Activated CD4-positive, alpha-beta memory T cell treated with anti-CD3 and anti-CD28 coated beads, Interleukin-2, amount 10 ng/mL, durations not matched to agents 7 days and 5 days (primary cell): ENCODE measurements around the gene UBA1. TPM values are rescaled to one million over a fixed set of nuclear protein-coding genes. Genes with fewer than 3 reads are reported as not detected.

Source experiments
- CTCF ChIA-PET: fragments of 350-600 bp; sonication (Branson Sonifier 250); formaldehyde crosslinking; loops from one replicate; lab custom pipeline; 2021; ENCODE audit warnings: antibody characterized with exemption, inconsistent platforms; lab: Charles Lee
- POLR2A ChIA-PET: fragments of 350-600 bp; sonication (Branson Sonifier 250); formaldehyde crosslinking; loops from one replicate; lab custom pipeline; 2021; ENCODE audit warnings: antibody characterized with exemption; lab: Charles Lee
- DNase-seq: peaks from one replicate; pipeline ENCODE4 v3.0.0-alpha.2; 2020
- H3K27ac Mint-ChIP-seq: one replicate; pipeline ENCODE4 v1.8.0; 2021; ENCODE audit warnings: mild to moderate bottlenecking, mixed read lengths
- H3K27me3 Mint-ChIP-seq: one replicate; pipeline ENCODE4 v1.8.0; 2021; ENCODE audit warnings: mixed read lengths
- H3K36me3 Mint-ChIP-seq: one replicate; pipeline ENCODE4 v1.8.0; 2021; ENCODE audit warnings: low read depth, mixed read lengths
- H3K4me1 Mint-ChIP-seq: one replicate; pipeline ENCODE4 v1.8.0; 2021; ENCODE audit warnings: mixed read lengths
- H3K4me3 Mint-ChIP-seq: one replicate; pipeline ENCODE4 v1.8.0; 2021; ENCODE audit warnings: mild to moderate bottlenecking, mixed read lengths
- H3K9me3 Mint-ChIP-seq: one replicate; pipeline ENCODE4 v1.8.0; 2021; ENCODE audit warnings: mixed read lengths
- total RNA-seq, 2 experiments: library from RNA; stranded (reverse); gene quantifications; one replicate each; pipeline ENCODE4 v1.2.3, GENCODE V29; 2021

Gene UBA1
- total RNA-seq, 2 experiments from 2014 or later: 180 to 187 TPM

DNA sequence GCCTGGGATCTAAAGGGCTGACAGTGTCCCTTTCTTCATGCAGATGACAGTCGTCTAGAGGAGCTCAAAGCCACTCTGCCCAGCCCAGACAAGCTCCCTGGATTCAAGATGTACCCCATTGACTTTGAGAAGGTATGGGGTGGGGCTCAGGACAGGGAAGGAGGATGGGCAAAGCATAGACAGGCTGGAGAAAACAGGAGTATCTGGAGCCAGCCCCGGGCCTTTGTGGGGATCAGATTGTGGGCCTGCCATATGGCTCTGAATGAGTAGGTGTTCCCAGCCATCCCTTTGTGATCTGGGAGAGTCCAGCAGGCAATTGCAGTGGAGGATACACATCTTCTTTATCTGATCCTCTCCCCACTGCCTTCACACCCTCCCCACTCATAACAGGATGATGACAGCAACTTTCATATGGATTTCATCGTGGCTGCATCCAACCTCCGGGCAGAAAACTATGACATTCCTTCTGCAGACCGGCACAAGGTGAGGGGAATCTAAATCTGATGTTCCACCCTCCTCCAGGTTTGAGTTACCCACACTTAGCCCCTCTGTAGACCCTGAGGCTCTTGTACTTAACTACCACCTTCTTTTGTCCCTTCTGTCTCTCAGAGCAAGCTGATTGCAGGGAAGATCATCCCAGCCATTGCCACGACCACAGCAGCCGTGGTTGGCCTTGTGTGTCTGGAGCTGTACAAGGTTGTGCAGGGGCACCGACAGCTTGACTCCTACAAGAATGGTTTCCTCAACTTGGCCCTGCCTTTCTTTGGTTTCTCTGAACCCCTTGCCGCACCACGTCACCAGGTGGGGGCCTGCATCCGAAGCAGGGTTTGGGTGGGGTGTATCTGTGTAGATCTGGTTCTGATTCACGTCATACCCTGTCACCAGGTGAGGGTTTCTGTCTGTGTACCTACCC lies 19.0 kb downstream of the UBA1 start:
- Mint-ChIP-seq H3K27ac (no peak overlapping the region), H3K36me3 (peaks cover 58% of the 10 kb centered on the region), H3K4me1 (peaks cover 16% of the 10 kb centered on the region), H3K4me3 (no peak overlapping the region), H3K9me3 (no peaks in the 10 kb centered on the region), H3K27me3 (no peaks in the 10 kb centered on the region)
- CTCF ChIA-PET: no interaction called here
- POLR2A ChIA-PET: no interaction called here
- DNase-seq: no peak

DNA sequence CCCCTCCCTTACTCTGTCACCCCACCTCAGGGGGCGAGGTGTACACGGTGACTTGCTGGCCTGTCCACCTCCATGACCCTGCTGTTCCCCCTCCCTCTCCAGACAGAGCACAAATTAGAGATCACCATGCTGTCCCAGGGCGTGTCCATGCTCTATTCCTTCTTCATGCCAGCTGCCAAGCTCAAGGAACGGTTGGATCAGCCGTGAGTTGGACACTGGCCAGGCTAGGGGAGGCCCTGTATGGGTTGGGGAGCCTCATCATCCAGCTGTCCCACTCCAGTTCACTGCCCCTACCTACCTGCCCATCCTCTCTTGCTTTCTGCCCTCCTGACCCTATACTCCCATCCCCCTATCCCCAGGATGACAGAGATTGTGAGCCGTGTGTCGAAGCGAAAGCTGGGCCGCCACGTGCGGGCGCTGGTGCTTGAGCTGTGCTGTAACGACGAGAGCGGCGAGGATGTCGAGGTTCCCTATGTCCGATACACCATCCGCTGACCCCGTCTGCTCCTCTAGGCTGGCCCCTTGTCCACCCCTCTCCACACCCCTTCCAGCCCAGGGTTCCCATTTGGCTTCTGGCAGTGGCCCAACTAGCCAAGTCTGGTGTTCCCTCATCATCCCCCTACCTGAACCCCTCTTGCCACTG lies 20.9 kb downstream of the UBA1 start:
- no peaks in the 10 kb centered on the region for H3K27me3 Mint-ChIP-seq
- peaks cover 60% of the 10 kb centered on the region for H3K36me3 Mint-ChIP-seq
- H3K4me1 Mint-ChIP-seq: peaks cover 21% of the 10 kb centered on the region
- DNase-seq: no peak
- no peak overlapping the region for H3K27ac Mint-ChIP-seq
- H3K9me3 Mint-ChIP-seq: no peaks in the 10 kb centered on the region
- ChIA-PET CTCF (no interaction called here), POLR2A (no interaction called here)
- H3K4me3 Mint-ChIP-seq: no peak overlapping the region

DNA sequence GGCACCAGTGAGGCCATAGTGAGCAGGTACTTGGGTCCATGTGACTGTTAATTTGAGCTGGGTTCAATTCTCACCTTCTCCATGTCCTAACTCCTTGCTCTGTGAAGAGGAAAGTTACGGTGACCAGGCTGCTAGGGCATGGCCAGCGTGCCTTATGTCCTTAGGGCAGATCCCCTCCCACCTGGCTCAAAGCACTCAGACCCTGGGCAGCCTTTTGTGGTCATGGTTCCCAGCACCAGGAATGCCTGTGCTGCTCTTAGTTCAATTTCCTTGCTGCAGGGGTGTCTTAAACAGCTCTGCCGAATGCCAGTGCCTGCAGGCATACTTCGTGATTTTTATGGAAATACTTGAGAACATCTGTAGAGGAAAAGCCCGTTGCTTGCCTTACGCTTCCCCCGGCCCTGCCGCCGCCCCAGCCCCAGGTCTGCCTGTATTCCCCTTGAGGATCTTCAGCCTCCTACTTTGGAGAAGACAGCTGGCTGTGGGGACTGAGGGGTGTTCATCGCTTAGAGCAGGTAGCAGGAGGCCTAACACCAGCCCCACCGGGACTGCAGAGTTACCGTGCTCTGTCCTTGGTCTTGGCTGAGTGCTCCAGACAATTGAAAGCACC lies 21.8 kb downstream of the UBA1 start:
- no peak overlapping the region for H3K27ac Mint-ChIP-seq
- no peaks in the 10 kb centered on the region for H3K27me3 Mint-ChIP-seq
- ChIA-PET POLR2A (interaction anchor here (1.0 to 1.3 kb wide), 2 partner anchors 8 to 21 kb away, joined by 3 read pairs; no protein-coding TSS in a partner anchor), CTCF (no interaction called here)
- H3K4me1 Mint-ChIP-seq: peaks cover 29% of the 10 kb centered on the region
- peaks cover 66% of the 10 kb centered on the region for H3K36me3 Mint-ChIP-seq
- DNase-seq: no peak
- no peaks in the 10 kb centered on the region for H3K9me3 Mint-ChIP-seq
- H3K4me3 Mint-ChIP-seq: no peak overlapping the region

DNA sequence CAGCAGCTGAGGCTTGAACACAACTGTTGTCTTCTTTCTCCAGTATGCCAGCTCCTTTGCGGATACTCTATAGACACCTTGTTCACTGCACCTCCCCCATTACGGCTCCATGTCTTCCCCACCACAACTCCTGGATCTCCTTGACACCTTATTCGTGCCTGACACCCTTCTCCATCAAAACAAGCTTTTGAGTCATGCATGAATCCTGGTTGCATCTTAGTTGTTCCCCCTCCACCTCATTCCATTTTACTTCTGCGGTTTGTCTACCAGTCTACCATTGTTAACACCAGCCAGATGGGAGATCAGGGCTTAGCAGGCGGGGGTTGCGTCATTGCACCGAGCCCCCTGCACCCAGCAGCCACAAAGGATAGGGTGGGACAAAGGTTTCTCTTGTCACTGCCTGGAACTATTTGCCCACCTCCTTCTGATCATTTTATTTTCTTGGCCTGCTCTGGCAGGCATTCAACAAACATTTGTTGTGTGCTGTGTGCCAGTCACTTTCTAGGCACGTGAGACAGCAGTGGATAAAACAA lies 22.8 kb downstream of the UBA1 start:
- POLR2A ChIA-PET: interaction anchor here (0.9 to 5.0 kb wide), 7 partner anchors 9 to 307 kb away, joined by 3 to 53 read pairs (median 3); partner anchors contain the start of gene USP11
- no peak for DNase-seq
- H3K4me3 Mint-ChIP-seq: peak overlapping the region; percentile 85
- H3K27ac Mint-ChIP-seq: peak overlapping the region; percentile 97
- H3K4me1 Mint-ChIP-seq: peaks cover 38% of the 10 kb centered on the region
- CTCF ChIA-PET: no interaction called here
- no peaks in the 10 kb centered on the region for H3K9me3 Mint-ChIP-seq
- H3K27me3 Mint-ChIP-seq: no peaks in the 10 kb centered on the region
- H3K36me3 Mint-ChIP-seq: peaks cover 65% of the 10 kb centered on the region

DNA sequence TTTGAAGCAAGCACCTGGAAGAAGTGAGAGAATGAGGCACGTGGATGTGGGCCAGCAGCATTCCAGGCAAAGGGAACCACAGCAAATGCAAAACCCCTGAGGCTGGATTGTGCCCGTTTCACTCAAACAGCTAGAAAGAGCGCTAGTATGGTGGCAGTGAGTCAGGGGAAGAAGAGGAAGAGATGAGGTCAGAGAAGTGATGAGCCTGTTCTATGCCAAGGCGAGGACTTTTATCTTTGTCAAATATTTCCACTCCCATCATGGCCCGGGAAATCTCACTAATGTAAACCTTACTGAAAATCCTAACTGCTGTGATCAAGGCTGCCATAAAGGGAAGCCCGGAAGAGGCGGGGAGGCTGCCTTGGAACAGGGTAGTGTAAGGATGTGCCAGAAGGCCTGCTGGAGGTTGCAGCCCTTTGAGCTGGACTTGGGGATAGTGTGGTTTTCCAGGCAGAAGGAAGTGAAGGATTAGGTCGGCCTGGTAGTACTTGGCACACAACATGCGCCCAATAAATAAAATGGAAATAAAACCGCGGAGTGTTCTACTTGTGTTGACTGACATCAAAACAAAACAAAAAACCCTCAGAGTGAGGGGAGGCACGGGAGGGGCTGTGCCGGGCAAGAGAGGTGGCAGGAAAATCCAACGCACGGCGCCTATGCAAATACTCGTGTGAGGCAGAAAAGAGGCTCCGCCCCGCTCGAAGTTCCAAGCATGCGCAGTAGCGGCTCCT lies 23.7 kb downstream of the UBA1 start:
- ChIA-PET POLR2A (interaction anchor here (0.7 to 5.0 kb wide), 10 partner anchors 8 to 310 kb away, joined by 3 to 53 read pairs (median 8); partner anchors contain the start of genes NDUFB11, RBM10 and USP11), CTCF (interaction anchor here (0.6 to 1.7 kb wide), 5 partner anchors 16 to 167 kb away, joined by 3 to 6 read pairs (median 4); partner anchors contain the start of genes NDUFB11, RBM10 and USP11)
- Mint-ChIP-seq H3K4me1 (peaks cover 43% of the 10 kb centered on the region), H3K4me3 (peak overlapping the region; percentile 85), H3K9me3 (no peaks in the 10 kb centered on the region), H3K27ac (peak overlapping the region; percentile 97), H3K27me3 (no peaks in the 10 kb centered on the region), H3K36me3 (peaks cover 59% of the 10 kb centered on the region)
- DNase-seq: no peak

DNA sequence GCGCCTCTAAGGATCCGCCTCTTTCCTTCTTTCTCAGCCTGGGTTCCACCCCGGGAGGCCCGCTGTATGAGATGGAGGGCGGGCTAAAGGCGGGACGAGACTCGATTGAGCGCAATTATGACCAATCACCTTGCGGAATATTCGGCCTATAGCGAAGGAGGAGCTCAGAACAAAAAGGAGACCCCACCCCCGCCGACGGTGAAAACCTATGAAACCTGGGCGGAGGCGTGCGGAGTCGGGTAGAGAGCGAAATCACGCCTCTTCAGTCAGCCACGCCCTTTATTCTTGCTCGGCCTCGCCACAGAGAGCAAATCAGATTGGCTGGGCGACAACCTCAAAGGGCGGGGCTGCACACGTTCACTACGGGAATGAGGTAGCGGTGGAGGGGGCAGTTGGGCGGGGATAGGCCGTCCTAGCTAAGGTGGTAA lies 24.2 kb downstream of the UBA1 start:
- ChIA-PET CTCF (interaction anchor here (0.6 to 1.7 kb wide), 6 partner anchors 15 to 306 kb away, joined by 3 to 6 read pairs (median 4); partner anchors contain the start of genes NDUFB11, RBM10 and USP11), POLR2A (interaction anchor here (0.7 to 5.0 kb wide), 9 partner anchors 9 to 309 kb away, joined by 3 to 53 read pairs (median 11); partner anchors contain the start of genes NDUFB11, RBM10 and USP11)
- peak; percentile 95 for DNase-seq
- Mint-ChIP-seq H3K9me3 (no peaks in the 10 kb centered on the region), H3K4me3 (peak overlapping the region; percentile 85), H3K27ac (peak overlapping the region; percentile 97), H3K36me3 (peaks cover 54% of the 10 kb centered on the region), H3K4me1 (peaks cover 43% of the 10 kb centered on the region), H3K27me3 (no peaks in the 10 kb centered on the region)

DNA sequence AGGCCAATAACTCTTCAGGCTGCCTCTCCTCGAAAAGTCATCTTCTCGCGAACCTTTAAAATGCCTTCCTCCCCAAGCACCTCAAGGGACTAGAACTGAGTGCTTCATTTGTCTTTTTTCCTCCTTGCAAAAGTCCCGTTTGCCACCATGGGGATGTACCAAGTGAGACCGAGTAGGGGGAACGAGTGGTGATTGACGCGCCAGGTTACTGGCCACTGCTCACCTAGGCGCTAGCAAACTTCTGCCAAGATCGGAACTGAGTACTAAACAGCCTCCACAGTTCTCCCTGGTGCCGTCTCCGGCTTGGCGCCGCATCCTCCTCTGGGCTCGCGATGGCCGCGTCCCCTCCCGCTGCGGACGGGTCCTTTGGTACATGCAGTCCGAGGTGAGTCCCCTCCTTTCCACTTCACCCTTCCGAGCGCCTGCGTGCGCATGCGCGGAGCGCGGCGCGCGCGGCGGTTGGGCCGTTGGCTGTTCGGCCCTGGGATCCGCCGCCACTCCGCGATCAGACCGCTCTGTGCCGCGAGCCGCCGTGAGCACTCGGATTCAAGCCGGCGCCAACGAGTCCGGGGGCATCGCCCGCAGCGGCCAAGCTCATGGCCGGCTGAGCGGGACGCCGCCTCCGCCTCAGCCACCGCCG lies 24.8 kb downstream of the UBA1 start, which contains the start of gene CDK16:
Gene CDK16 (plus strand): TSS at position 402 of the 640 bp plus-strand sequence. CDS start 4,877 bp downstream, outside the sequence.
- CTCF ChIA-PET: interaction anchor here (0.8 to 1.7 kb wide), 5 partner anchors 15 to 305 kb away, joined by 3 to 6 read pairs (median 4); partner anchors contain the start of genes NDUFB11, RBM10 and USP11
- DNase-seq: peak; percentile 73
- POLR2A ChIA-PET: interaction anchor here (0.7 to 5.0 kb wide), 12 partner anchors 10 to 341 kb away, joined by 3 to 53 read pairs (median 4); partner anchors contain the start of genes NDUFB11, RBM10 and USP11
- Mint-ChIP-seq H3K27ac (peak within 1 kb of the TSS; percentile 97), H3K36me3 (peaks cover 52% of the 10 kb centered on the region), H3K27me3 (no peaks in the 10 kb centered on the region), H3K9me3 (no peaks in the 10 kb centered on the region), H3K4me3 (peak within 1 kb of the TSS; percentile 96), H3K4me1 (peaks cover 43% of the 10 kb centered on the region)

DNA sequence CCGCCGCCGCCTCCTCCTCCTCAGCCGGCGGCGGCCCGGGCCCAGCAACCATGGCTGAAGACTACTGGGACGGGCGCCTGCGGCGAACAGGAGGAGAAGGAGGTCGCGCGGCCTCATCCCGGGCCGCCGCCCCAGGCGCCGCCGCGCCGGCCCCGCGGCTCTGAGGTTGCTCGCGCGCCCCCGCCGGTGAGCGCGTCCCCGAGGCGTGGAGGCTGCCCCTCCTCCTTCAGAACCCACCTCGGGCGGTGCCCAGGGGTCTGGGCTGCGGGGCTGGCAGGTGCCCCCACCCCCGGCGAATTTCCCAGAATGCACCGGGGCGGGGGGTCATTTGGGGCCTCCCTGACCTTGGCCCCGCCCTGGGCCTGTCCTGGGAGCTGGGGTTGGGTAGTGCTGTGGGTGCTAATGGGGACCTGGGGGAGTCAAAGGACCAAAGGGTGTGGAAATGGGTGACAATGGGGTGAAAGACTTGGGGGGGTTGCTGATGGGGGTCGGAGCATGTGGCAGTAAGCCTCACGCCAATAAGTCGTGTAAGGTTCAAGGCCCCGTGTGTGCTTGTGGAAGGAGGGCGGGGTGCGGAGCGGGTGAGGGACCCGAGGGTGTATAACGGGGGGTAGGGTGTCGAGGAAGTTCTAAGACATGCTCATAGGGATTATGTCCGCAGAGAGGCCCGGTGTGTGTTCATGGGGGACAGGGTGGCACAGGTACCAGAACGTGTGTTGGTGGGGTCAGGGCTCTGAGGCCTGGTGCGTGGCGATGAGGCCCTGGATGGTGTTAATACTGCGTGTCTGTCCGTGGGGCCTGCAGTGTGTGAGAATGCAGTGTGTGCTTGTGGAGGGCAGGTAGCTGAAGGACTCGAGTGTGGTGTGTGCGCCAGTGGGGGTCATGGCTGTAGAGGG lies 25.5 kb downstream of the UBA1 start:
- Mint-ChIP-seq H3K27me3 (no peaks in the 10 kb centered on the region), H3K9me3 (no peaks in the 10 kb centered on the region), H3K36me3 (peaks cover 51% of the 10 kb centered on the region), H3K27ac (peak overlapping the region; percentile 78), H3K4me1 (peaks cover 43% of the 10 kb centered on the region), H3K4me3 (peak overlapping the region; percentile 96)
- DNase-seq: peak; percentile 59
- ChIA-PET POLR2A (interaction anchor here (0.7 to 5.0 kb wide), 10 partner anchors 9 to 341 kb away, joined by 3 to 53 read pairs (median 10); partner anchors contain the start of genes NDUFB11, RBM10 and USP11), CTCF (interaction anchor here (1.1 to 1.7 kb wide), 2 partner anchors 28 to 165 kb away, joined by 3 to 6 read pairs; no protein-coding TSS in a partner anchor)

DNA sequence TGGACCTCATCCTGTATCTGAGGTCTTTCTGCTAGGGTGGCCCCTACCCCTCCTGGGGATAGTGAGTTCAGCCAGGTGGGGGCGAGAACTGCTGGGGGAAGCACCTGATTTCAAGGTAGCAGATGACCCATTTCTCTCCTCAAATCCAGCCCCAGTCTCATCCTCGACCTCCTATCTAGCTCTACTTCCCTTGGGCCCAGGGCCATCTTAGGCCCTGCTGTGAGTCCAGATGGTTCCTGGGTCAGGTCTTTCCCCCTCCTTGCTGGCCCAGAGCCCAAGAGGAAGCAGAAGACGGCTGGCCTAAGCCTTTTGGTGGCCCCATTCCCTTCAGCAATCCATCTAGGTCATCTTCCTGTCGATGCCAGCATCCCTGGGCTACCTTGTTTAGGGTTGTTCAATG lies 28.1 kb downstream of the UBA1 start:
- Mint-ChIP-seq H3K4me3 (no peak overlapping the region), H3K4me1 (peaks cover 36% of the 10 kb centered on the region), H3K27ac (no peak overlapping the region), H3K9me3 (no peaks in the 10 kb centered on the region), H3K27me3 (no peaks in the 10 kb centered on the region), H3K36me3 (peaks cover 44% of the 10 kb centered on the region)
- ChIA-PET CTCF (interaction anchor here (1.7 kb wide), 1 partner anchor 77 kb away, joined by 3 read pairs; the partner anchor contains the start of genes NDUFB11 and RBM10), POLR2A (no interaction called here)
- DNase-seq: no peak

DNA sequence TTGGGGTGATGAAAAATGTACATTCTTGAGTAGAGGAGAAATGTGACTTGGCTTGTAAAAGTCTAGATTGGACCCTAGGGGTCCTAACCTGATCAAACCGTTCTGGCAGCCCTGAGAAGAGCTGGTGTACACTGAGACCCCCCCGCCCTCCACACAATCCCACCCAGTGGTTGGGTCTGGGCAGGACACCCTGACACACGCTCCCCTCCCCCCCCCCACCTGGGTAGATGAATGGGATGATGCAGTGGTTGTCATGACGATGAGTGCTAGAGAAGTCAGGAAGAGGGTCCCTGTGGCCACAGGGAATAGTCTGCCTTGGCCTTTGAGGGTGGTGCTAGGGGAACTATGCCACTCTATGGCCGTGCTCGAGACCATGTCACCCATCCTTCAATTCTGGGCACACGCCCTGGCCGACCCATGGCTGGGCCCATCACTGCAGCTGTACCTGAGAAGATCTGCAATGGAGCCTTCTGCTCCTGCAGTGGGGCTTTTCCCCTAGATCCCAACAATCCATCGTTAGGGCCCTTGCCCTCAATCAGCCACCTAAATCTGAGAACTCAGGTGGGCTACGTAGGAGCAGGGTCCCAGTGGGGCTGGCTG lies 29.2 kb downstream of the UBA1 start:
- ChIA-PET CTCF (no interaction called here), POLR2A (interaction anchor here (1.2 kb wide), 1 partner anchor 10 kb away, joined by 3 read pairs; no protein-coding TSS in a partner anchor)
- no peak overlapping the region for H3K27ac Mint-ChIP-seq
- no peak for DNase-seq
- no peak overlapping the region for H3K4me3 Mint-ChIP-seq
- H3K4me1 Mint-ChIP-seq: peaks cover 27% of the 10 kb centered on the region
- H3K36me3 Mint-ChIP-seq: peaks cover 48% of the 10 kb centered on the region
- H3K9me3 Mint-ChIP-seq: no peaks in the 10 kb centered on the region
- H3K27me3 Mint-ChIP-seq: no peaks in the 10 kb centered on the region
